Astrocyte of the spinal cord (primary cell): ENCODE results near the gene WDR87.

ENCODE experiments used
- DNase-seq: peaks from one replicate; pipeline ENCODE4 v3.0.0; 2011; ENCODE audit warnings: low read depth, low spot score
- H3K4me3 ChIP-seq: 2 replicates; pipeline ENCODE4 v1.5.1; 2011; ENCODE audit warnings: low read depth, mild to moderate bottlenecking, low read length, moderate library complexity
- in situ Hi-C: cut with HindIII; loops from 2 replicates; pipeline ENCODE4 v1.10.0; 2017; ENCODE audit warnings: low sequenced_read_pairs
- TF ChIP-seq, protein P1 (sequence below): IDR thresholded peaks from 2 replicates; pipeline ENCODE4 v1.5.1; 2012; ENCODE audit warnings: low read depth, mild to moderate bottlenecking, low read length, inconsistent platforms

WDR87 gene

DNA sequence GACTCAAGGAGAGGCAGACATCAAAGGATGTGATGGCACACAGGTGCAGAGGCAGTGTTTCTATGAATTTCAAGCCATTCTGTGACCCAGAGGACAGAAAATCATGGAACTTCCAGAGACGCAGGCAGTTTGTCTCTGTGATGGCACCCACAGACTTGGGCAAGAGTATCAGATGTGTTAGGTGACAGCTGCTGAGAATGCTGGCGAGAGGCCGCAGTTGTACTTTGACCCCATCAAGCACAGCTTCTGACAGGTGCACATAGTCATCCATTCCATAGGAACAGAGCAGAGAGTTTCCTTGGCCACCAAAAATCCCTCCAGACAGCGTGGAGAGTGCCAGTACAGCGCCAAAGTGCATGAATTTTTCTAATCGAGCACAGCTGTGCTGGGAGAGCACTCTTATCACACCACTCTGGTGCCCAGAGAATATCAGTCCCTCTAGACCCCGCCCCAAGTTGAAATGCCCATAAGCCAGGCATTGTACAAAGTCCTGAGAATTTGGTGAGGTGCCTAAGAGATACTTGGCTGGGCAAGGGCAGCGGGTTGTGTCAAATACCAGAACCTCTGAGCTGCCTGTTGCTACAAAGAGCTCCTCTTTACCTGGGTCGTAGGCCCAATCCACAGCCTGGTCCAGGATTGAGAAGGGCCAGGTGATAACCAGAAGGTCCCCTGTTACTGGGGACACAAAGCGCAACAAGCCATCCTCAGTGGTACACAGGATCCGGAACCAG lies 12.4 kb downstream of the WDR87 start:
- in situ Hi-C loops, result no loop called here
- TF ChIP-seq, protein P1, sequence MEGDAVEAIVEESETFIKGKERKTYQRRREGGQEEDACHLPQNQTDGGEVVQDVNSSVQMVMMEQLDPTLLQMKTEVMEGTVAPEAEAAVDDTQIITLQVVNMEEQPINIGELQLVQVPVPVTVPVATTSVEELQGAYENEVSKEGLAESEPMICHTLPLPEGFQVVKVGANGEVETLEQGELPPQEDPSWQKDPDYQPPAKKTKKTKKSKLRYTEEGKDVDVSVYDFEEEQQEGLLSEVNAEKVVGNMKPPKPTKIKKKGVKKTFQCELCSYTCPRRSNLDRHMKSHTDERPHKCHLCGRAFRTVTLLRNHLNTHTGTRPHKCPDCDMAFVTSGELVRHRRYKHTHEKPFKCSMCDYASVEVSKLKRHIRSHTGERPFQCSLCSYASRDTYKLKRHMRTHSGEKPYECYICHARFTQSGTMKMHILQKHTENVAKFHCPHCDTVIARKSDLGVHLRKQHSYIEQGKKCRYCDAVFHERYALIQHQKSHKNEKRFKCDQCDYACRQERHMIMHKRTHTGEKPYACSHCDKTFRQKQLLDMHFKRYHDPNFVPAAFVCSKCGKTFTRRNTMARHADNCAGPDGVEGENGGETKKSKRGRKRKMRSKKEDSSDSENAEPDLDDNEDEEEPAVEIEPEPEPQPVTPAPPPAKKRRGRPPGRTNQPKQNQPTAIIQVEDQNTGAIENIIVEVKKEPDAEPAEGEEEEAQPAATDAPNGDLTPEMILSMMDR, result no peak
- no peak overlapping the region for H3K4me3 ChIP-seq
- no peak for DNase-seq

DNA sequence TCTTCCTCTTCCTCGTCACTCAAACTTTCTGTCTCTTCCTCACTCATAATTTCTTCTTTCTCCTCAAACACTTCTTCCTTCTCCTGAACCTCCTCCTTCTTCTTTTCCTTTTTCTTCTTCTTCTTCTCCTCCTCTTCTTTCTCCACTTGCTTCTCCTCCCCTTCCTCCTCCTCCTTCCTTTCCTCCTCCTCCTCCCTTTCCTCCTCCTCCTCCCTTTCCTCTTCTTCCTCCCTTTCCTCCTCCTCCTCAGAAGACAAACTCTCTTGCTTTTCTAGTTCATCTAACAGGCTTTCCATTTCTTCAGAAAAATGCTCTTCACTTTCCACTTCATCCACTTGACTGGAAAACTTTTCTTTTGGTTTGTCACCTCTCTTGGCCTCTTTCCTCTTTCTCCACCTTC lies 19.8 kb downstream of the WDR87 start:
- TF ChIP-seq, protein P1, result no peak
- in situ Hi-C loops, result no loop called here
- no peak overlapping the region for H3K4me3 ChIP-seq
- no peak for DNase-seq

DNA sequence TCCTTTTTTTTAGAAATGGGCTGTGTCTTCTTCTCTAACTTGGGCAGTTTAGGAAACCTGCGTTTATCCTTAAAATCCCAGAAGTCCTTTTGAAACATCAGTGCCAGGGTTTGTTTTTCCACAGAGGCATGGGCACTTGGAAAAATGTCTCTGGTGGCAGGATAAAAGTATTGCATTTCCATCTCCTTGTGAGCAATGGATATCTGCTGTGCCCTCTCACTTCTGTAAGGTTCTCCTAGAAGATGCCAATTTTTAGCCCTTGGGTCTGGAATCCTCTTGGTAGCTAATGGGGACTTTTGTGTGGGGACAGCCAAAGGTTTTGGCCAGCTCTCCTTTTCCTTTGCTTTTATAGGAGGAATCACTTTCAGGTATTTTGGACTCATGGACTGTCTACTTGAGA lies 21.0 kb downstream of the WDR87 start:
- in situ Hi-C loops, result no loop called here
- H3K4me3 ChIP-seq, result no peak overlapping the region
- TF ChIP-seq, protein P1, result no peak
- DNase-seq, result no peak

DNA sequence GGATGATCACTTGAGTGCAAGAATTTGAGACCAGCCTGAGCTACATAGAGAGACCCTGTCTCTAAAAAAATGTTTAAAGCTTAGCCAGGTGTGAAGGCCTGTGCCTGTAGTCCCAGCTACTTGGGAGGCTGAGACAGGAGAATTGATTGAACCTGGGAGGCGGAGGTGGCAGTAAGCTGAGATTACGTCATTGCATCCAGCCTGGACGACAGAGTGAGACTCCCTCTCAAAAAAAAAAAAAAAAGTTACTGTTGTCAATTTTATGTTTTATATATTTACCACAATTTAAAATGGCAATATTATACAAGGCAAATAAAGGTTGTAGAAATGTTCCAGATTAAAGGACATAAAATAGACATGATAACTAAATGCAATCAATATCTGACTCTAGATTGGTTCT lies 29.2 kb downstream of the WDR87 start:
- TF ChIP-seq, protein P1, result no peak
- in situ Hi-C loops, result no loop called here
- H3K4me3 ChIP-seq, result no peak overlapping the region
- DNase-seq, result no peak

DNA sequence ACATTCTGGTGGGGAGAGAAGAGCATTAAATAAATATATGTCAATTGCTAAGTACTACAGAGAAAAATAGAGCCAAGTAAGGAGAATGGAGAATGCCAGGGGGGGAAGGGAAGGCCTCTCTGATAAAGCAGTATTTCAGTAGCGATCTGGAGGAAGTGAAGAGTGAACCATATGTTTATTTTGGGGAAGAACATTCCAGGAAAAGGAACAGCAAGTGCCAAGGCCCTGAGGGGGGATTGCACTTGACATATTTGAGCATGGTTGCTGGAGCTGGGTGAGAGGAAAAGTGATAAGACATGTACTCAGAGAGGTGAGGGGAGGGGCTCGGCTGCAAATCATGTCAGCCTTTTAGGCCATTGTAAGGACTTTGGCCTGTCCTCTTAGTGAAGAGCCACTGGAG lies 30.4 kb downstream of the WDR87 start:
- in situ Hi-C loops, result no loop called here
- no peak for DNase-seq
- TF ChIP-seq, protein P1, result no peak
- no peak overlapping the region for H3K4me3 ChIP-seq

DNA sequence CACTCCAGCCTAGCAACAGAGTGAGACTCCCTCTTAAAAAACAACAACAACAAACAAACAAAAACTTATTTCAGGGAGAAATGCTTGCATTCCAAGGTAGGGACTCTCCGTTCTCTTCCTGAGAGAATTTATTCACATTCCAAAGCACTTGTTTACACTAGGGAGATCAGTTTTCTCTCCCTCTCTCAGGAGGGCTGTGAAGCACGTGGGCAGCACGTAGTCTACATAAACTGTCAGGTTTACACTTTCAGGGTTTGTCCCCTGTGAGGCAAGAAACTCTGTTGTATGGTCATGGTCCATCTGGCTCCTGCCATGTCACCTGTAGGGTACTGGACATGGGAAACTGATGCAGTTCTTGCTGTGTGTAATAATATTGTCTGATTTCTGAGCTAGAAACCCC lies 31.6 kb downstream of the WDR87 start:
- no peak overlapping the region for H3K4me3 ChIP-seq
- in situ Hi-C loops, result no loop called here
- TF ChIP-seq, protein P1, result no peak
- no peak for DNase-seq
